Heart left ventricle (tissue), 13 donors: Measurements from ENCODE around the gene ADGRD2.

Experiments used
- CTCF ChIP-seq, 12 donors: fragments of 200-600 bp; sonication (generic) in 4 of 12; IDR thresholded peaks; one replicate each; pipeline versions ENCODE4 v1.5.0 to v1.8.0; 2018 to 2022; ENCODE audit warnings: antibody characterized with exemption in 12 of 12, mild to moderate bottlenecking in 5 of 12
- POLR2A ChIP-seq, 2 donors: fragments of 450-650 bp; IDR thresholded peaks; one replicate each; pipeline ENCODE4 v1.6.1; 2017; ENCODE audit warnings: antibody characterized with exemption in 2 of 2, mild to moderate bottlenecking in 2 of 2, moderate library complexity in 2 of 2
- donor health status: ischemic (EF 13 %, LVEDD 7.1; RV severe dilation, severe dysfunction).
- donor health status: DM: no; HTN: yes; CAD: no.
- donor health status: DM: no; HTN: no; CAD: no.
- donor health status: ischemic (EF 25% LVEDD 6.9; RV normal size, moderate dysfunction).
- donor health status: ischemic (EF 25% LVEDD 5.7; RV mildly dilated, moderate dysfunction).
- donor health status: ischemic (EF 35%, LVEDD 5.7; RV mildly dilated, moderate dysfunction).
- donor health status: nonischemic (EF 11% LVEDD 7.7; RV severe dilation, severe dysfunction).
- donor health status: DM: yes; HTN: yes; CAD: no.
- donor health status: PGD.
- donor health status: ischemic (EF 29% LVEDD 5.4; RV normal size, mild dysfunction).
- donor health status: nonischemic (EF 23%, LVEDD 6.1; RV moderate dilation, normal function).

- TF ChIP-seq CTCF (IDR thresholded peaks at IDR 0.05): no peak
- TF ChIP-seq POLR2A (IDR thresholded peaks at IDR 0.05): no peak
Observed at GRCh38 chr9:124442826-124443225, 7.4 kb upstream of the ADGRD2 start.
